GM19455 (cell line): ENCODE measurements around the gene TTC24.
A peak's percentile ranks its signal among the peaks of the same experiment; 100 is the strongest.
"Not testable (repeated sequence)": the region's sequence is repeated elsewhere in the genome, so short reads cannot be mapped to it uniquely, and the experiment has no call there.

Experiments used
- ATAC-seq: cut with Tn5 transposase; IDR thresholded peaks from one replicate; pipeline ENCODE4 v1.9.1; 2021; ENCODE audit not compliant: unreplicated experiment

The TTC24 gene

GRCh38 chr1:156602557-156602993 is 23.1 kb downstream of the TTC24 start:
- no peak for ATAC-seq

GRCh38 chr1:156607344-156607743 is 27.8 kb downstream of the TTC24 start:
- not testable (repeated sequence) for ATAC-seq

- peak; percentile 64 for ATAC-seq
These were observed 28.6 kb downstream of the TTC24 start for GRCh38 chr1:156608036-156608674.

GRCh38 chr1:156608981-156609380 is 29.5 kb downstream of the TTC24 start:
- ATAC-seq = peak; percentile 56

- ATAC-seq = not testable (repeated sequence)
These were observed 30.5 kb downstream of the TTC24 start for GRCh38 chr1:156610072-156610471.

GRCh38 chr1:156612666-156613065 is 33.1 kb downstream of the TTC24 start:
- no peak for ATAC-seq

- no peak for ATAC-seq
These were observed 36.4 kb downstream of the TTC24 start for GRCh38 chr1:156615946-156616345.

GRCh38 chr1:156616463-156616862 is 36.9 kb downstream of the TTC24 start:
- no peak for ATAC-seq

- ATAC-seq = no peak
These were observed 39.5 kb downstream of the TTC24 start, which contains the start of gene HAPLN2 for GRCh38 chr1:156618853-156619581. Gene HAPLN2, plus strand, starts transcription at chr1:156619415. Its CDS starts 4,076 bp downstream, at chr1:156623491.

GRCh38 chr1:156619582-156619955 is 40.0 kb downstream of the TTC24 start:
- ATAC-seq = no peak

- no peak for ATAC-seq
These were observed 43.2 kb downstream of the TTC24 start for GRCh38 chr1:156622581-156623297.

- no peak for ATAC-seq
These were observed 44.7 kb downstream of the TTC24 start for GRCh38 chr1:156623946-156624813.

GRCh38 chr1:156624814-156625435 is 45.4 kb downstream of the TTC24 start:
- ATAC-seq = no peak

- ATAC-seq = no peak
These were observed 46.0 kb downstream of the TTC24 start for GRCh38 chr1:156625436-156626078.

GRCh38 chr1:156626079-156626438 is 46.5 kb downstream of the TTC24 start:
- ATAC-seq = no peak

GRCh38 chr1:156627313-156627880 is 47.9 kb downstream of the TTC24 start:
- ATAC-seq = no peak

- ATAC-seq = no peak
These were observed 50.4 kb downstream of the TTC24 start for GRCh38 chr1:156629823-156630449.

- not testable (repeated sequence) for ATAC-seq
These were observed 51.6 kb downstream of the TTC24 start for GRCh38 chr1:156631152-156631551.

- no peak for ATAC-seq
These were observed 52.8 kb downstream of the TTC24 start for GRCh38 chr1:156632355-156632754.
